Omental fat pad (tissue), 4 donors: Measurements from ENCODE around the gene SOCS3. TPM values are rescaled to one million over a fixed set of nuclear protein-coding genes. Genes with fewer than 3 reads are reported as not detected.

ENCODE experiments used
- ATAC-seq: fragments of 150-250 bp; one replicate; pipeline ENCODE4 v1.9.1; 2016; ENCODE audit warnings: mild to moderate bottlenecking, moderate library complexity; ENCODE audit not compliant: low FRiP score
- DNase-seq: peaks from one replicate; pipeline ENCODE4 v3.0.0-alpha.2; 2019; ENCODE audit warnings: low spot score
- total RNA-seq, 4 donors: library from RNA; depleted of rRNA; stranded (reverse); fragments of >200 nt; gene quantifications; one replicate each; pipeline ENCODE4 v1.1.0, GENCODE V29; 2016
- TF ChIP-seq, protein P1 (sequence below), 3 donors: fragments of 450-650 bp; IDR thresholded peaks; one replicate each; pipeline ENCODE4 v1.5.1; 2016 to 2017; ENCODE audit warnings: antibody characterized with exemption in 3 of 3, mild to moderate bottlenecking in 3 of 3, moderate library complexity in 2 of 3

SOCS3 gene, protein sequence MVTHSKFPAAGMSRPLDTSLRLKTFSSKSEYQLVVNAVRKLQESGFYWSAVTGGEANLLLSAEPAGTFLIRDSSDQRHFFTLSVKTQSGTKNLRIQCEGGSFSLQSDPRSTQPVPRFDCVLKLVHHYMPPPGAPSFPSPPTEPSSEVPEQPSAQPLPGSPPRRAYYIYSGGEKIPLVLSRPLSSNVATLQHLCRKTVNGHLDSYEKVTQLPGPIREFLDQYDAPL
- 1,000 to 10,000 TPM in 1 of 4 donors, 100 to 1,000 TPM in 3; 186 to 1,117 (median 634) TPM for total RNA-seq

DNA sequence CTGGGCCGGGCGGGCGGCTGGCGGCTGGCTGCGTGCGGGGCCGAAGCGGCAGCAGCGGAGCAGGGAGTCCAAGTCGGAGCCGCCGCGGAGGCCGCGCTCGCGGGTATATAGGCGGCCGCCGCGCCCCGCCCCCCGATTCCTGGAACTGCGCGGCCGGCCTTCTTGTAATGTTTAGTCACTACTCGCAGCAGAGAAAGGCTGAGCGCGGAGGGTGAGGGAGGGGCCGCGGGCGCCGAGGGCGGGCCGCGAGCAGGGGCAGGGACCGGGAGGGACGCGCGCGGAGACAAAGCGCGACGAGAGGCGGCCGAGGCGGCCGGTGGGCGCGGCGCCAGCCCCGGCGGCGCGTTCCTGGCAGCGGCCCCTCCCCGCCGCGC, at the start of gene SOCS3:
SOCS3 (minus strand) TSS at position 81 of the 374 bp plus-strand sequence. CDS start 982 bp downstream, outside the sequence.
- peak; percentile 81 for ATAC-seq

DNA sequence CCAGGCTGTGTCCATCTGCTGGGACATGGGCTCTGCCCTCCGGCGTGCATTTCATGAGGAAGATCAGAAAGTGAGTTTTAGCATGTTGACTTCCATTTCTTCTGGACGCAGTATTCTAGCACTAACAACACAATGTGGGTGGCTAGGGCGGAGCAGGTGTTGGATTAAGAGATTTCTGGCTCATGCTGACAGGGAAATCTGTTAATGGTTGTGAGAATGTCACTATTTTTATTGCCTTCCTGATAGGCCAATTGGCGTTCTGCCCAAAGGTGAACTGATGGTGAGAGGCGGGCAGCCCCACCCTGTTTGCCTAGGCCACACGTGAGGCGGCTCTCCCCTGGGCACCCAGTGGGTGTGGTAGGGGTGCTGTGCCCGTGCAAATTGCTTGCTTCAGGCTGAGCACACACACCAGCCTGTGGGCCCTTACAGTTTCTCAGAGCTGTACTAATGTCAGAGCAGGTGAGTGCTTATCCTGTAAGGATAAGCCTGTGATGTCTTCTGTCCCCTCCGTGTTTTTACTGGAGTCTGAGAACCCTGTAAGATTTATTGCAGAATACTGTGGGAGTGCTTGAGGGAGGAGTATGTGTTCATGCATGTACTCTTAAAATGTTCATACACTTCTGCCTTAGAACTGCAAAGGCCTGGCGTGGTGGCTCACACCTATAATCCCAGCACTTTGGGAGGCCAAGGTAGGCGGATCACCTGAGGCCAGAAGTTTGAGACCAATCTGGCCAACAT, 49.5 kb upstream of the SOCS3 start:
- ATAC-seq (no peak), DNase-seq (no peak)
- TF ChIP-seq, protein P1, sequence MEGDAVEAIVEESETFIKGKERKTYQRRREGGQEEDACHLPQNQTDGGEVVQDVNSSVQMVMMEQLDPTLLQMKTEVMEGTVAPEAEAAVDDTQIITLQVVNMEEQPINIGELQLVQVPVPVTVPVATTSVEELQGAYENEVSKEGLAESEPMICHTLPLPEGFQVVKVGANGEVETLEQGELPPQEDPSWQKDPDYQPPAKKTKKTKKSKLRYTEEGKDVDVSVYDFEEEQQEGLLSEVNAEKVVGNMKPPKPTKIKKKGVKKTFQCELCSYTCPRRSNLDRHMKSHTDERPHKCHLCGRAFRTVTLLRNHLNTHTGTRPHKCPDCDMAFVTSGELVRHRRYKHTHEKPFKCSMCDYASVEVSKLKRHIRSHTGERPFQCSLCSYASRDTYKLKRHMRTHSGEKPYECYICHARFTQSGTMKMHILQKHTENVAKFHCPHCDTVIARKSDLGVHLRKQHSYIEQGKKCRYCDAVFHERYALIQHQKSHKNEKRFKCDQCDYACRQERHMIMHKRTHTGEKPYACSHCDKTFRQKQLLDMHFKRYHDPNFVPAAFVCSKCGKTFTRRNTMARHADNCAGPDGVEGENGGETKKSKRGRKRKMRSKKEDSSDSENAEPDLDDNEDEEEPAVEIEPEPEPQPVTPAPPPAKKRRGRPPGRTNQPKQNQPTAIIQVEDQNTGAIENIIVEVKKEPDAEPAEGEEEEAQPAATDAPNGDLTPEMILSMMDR (IDR thresholded peaks at IDR 0.05): no peak

More for the DNA sequence above, at the start of gene SOCS3:
- DNase-seq: no peak
- TF ChIP-seq, protein P1 (IDR thresholded peaks at IDR 0.05): no peak

DNA sequence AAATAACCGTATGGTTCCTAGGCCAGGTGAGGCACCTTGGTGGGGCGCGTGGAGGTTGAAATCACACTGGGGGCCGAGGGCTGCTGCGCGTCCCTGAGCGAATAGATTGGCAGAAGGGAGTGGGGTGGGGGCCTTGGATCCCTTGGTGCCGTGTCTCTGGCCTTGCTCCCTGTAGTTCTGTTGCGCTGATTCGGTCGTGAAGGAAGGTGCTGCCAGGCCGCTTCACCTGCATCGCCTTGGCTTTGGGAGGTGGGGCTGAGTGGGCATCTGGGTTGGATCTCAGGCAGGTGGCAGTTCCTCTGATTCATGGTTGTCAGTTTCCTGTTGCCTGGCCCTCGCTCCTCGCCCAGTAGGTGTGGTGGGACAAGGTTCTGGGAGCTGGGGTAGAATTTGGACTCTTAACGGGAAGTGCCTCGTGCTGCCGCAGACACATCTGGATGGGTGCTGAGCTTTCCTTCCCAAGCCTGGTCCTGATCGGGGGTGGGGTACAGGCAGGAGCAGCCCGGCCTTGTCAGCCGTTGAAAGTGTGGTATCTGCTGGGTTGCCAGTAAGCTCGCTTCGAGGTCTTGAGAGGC, 48.7 kb upstream of the SOCS3 start:
- ATAC-seq: no peak
- TF ChIP-seq, protein P1 (IDR thresholded peaks at IDR 0.05): no peak

DNA sequence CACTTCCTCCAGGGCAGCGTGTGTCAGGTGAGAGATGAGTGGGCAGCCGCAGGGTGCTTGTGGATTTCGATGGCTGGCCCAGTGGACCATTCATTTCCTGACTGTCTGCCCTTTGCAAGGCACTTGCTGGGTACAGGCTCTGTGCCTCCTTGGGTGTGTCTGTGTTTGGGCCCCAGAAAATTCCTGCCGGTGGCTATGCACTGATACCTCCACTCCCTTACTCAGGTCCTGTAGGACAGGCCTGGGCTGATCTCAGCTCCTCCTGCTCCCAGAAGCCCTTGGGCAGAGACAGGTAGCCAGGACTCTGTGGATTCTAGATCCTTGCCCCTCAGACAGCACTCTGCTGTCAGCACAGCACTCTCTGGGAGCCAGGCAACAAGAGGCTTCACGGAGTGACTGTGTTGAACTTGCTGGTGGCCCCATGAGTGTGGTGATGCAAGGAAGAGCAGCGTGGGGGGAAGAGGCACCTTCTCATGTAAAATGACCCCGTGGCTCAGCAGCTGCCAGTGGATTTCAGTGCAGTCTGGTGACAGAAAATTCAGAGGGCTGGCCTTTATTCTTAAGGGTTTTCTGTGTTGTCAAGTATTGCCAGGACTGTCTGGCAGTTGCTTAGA, 47.6 kb upstream of the SOCS3 start:
- ATAC-seq (no peak), DNase-seq (no peak)
- TF ChIP-seq, protein P1 (IDR thresholded peaks at IDR 0.05): no peak

More for the DNA sequence above, 48.7 kb upstream of the SOCS3 start:
- no peak for DNase-seq

DNA sequence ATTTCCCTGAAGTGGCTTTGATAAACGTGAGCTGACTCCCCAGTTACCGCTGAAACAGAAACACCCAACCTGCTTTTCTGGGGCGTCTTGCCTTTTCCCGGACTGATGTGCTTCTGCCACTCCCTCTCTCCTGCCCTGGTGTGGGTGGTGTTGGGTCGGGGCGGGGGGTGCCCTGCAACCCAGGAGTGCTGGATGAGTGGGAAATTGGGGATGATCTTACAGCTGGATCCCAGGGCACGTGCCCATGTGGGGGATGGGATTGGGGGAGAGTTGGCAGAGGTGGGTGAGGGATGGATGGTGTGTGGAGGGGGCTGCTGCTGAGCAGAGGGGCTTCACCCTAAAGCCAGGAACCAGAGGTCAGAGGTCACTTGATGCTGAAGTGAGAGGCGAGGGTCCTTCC, 47.0 kb upstream of the SOCS3 start:
- no peak for ATAC-seq
- TF ChIP-seq, protein P1 (IDR thresholded peaks at IDR 0.05): no peak
- no peak for DNase-seq

DNA sequence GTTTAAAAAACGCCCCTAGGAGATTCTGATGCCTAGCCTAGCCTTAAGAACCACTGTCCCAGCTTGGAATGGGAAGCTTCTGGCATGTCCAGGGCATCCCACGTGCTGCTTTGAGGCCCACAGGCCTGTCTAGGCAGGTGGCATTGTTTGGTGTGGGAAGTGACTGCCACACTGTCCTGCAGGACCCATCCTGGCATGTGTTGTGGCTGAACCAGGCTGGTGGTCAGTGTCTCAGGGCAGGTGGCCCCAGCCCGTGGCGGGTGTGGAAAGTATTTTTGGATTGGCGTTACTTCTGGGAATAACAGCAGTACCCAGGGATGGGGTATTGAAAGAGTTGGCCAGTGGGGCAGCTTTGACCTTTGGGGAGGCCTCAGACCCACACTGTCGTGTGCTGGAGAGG, 46.5 kb upstream of the SOCS3 start:
- no peak for ATAC-seq

More for the DNA sequence above, 46.5 kb upstream of the SOCS3 start:
- no peak for DNase-seq
- TF ChIP-seq, protein P1 (IDR thresholded peaks at IDR 0.05): no peak
